ENCODE results near the gene CUL7.
"Not testable (repeated sequence)": the region's sequence is repeated elsewhere in the genome, so short reads cannot be mapped to it uniquely, and the experiment has no call there.

Gene CUL7

DNA sequence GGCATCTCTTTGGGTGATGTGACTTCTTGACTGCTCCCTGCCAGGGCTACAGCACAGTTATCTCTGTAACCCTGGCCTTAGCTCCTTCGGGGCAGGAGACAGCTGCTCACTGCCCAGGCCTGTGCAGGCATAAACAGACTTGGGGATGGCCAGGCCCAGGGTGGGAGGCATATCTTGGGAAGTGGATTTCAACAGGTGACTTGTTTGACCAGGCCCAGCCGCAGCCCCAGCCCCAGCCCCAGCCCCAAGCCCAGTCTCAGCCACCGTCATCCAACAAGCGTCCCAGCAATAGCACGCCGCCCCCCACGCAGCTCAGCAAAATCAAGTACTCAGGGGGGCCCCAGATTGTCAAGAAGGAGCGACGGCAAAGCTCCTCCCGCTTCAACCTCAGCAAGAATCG, 47.4 kb downstream of the CUL7 start:
- no peaks in the 10 kb centered on the region for H3F3A ChIP-seq (ENCODE audit: low read depth)
- H3K9me2 ChIP-seq (replicated peaks; ENCODE audit: low read depth, low read length) = no peaks in the 10 kb centered on the region
- H3K9ac ChIP-seq (ENCODE audit: low read depth, low read length, poor library complexity, severe bottlenecking) = no peak overlapping the region
- TF ChIP-seq, protein P1, sequence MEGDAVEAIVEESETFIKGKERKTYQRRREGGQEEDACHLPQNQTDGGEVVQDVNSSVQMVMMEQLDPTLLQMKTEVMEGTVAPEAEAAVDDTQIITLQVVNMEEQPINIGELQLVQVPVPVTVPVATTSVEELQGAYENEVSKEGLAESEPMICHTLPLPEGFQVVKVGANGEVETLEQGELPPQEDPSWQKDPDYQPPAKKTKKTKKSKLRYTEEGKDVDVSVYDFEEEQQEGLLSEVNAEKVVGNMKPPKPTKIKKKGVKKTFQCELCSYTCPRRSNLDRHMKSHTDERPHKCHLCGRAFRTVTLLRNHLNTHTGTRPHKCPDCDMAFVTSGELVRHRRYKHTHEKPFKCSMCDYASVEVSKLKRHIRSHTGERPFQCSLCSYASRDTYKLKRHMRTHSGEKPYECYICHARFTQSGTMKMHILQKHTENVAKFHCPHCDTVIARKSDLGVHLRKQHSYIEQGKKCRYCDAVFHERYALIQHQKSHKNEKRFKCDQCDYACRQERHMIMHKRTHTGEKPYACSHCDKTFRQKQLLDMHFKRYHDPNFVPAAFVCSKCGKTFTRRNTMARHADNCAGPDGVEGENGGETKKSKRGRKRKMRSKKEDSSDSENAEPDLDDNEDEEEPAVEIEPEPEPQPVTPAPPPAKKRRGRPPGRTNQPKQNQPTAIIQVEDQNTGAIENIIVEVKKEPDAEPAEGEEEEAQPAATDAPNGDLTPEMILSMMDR (conservative IDR thresholded peaks at IDR 0.05; ENCODE audit: low read length) = no peak
- no peak for TF ChIP-seq EZH2phosphoT487 (IDR thresholded peaks at IDR 0.05; ENCODE audit: borderline replicate concordance)
- H3K4me3 ChIP-seq (ENCODE audit: low read length, poor library complexity, severe bottlenecking) = no peak overlapping the region
- H3K4me1 ChIP-seq (ENCODE audit: insufficient read depth, low read length, poor library complexity, severe bottlenecking) = no peaks in the 10 kb centered on the region
- H3K4me2 ChIP-seq (ENCODE audit: low read depth, low read length, poor library complexity, severe bottlenecking) = no peak overlapping the region
- no peaks in the 10 kb centered on the region for H4K20me1 ChIP-seq (ENCODE audit: insufficient read depth, low read length, poor library complexity, severe bottlenecking)
- H3K9me3 ChIP-seq (ENCODE audit: insufficient read depth, low read depth, low read length) = no peaks in the 10 kb centered on the region
- H3K79me2 ChIP-seq (ENCODE audit: insufficient read depth, low read length) = no peaks in the 10 kb centered on the region; the same call in 1 of the 2 replicates
- H3K36me3 ChIP-seq (ENCODE audit: insufficient read depth, low read length) = peaks cover 53% of the 10 kb centered on the region; the same call in 1 of the 2 replicates
- no peaks in the 10 kb centered on the region for H3K27me3 ChIP-seq (ENCODE audit: insufficient read depth, low read length, poor library complexity, severe bottlenecking)
- no peak overlapping the region for H2AFZ ChIP-seq (ENCODE audit: low read length)

DNA sequence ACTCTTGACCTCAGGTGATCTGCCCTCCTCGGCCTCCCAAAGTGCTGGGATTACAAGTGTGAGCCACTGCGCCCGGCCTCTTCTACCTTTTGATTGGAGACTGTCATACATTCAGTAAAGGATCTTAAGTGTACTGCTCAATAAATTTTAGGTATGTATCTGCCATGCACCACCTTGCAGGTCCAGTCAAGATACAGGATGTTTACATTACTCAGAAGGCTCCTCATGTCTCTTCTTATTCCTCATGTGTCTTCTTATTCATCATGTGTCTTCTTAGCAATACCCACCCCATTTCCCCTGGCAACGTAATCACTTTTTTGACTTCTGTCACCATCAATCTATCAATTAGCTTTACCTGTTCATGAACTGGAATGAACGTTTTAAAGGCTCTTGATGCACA, 47.8 kb downstream of the CUL7 start:
- no peak overlapping the region for H2AFZ ChIP-seq (ENCODE audit: low read length)
- no peaks in the 10 kb centered on the region for H3F3A ChIP-seq (ENCODE audit: low read depth)
- TF ChIP-seq, protein P1 (conservative IDR thresholded peaks at IDR 0.05; ENCODE audit: low read length) = no peak
- no peak for TF ChIP-seq EZH2phosphoT487 (IDR thresholded peaks at IDR 0.05; ENCODE audit: borderline replicate concordance)
- no peaks in the 10 kb centered on the region for H3K9me2 ChIP-seq (replicated peaks; ENCODE audit: low read depth, low read length)
- H3K79me2 ChIP-seq (ENCODE audit: insufficient read depth, low read length) = no peaks in the 10 kb centered on the region; the same call in 1 of the 2 replicates
- no peaks in the 10 kb centered on the region for H3K4me1 ChIP-seq (ENCODE audit: insufficient read depth, low read length, poor library complexity, severe bottlenecking)
- no peak overlapping the region for H3K4me2 ChIP-seq (ENCODE audit: low read depth, low read length, poor library complexity, severe bottlenecking)
- no peaks in the 10 kb centered on the region for H4K20me1 ChIP-seq (ENCODE audit: insufficient read depth, low read length, poor library complexity, severe bottlenecking)
- no peaks in the 10 kb centered on the region for H3K9me3 ChIP-seq (ENCODE audit: insufficient read depth, low read depth, low read length)
- H3K27me3 ChIP-seq (ENCODE audit: insufficient read depth, low read length, poor library complexity, severe bottlenecking) = no peaks in the 10 kb centered on the region
- no peak overlapping the region for H3K4me3 ChIP-seq (ENCODE audit: low read length, poor library complexity, severe bottlenecking)
- H3K9ac ChIP-seq (ENCODE audit: low read depth, low read length, poor library complexity, severe bottlenecking) = no peak overlapping the region
- peaks cover 49% of the 10 kb centered on the region; the same call in 1 of the 2 replicates for H3K36me3 ChIP-seq (ENCODE audit: insufficient read depth, low read length)

DNA sequence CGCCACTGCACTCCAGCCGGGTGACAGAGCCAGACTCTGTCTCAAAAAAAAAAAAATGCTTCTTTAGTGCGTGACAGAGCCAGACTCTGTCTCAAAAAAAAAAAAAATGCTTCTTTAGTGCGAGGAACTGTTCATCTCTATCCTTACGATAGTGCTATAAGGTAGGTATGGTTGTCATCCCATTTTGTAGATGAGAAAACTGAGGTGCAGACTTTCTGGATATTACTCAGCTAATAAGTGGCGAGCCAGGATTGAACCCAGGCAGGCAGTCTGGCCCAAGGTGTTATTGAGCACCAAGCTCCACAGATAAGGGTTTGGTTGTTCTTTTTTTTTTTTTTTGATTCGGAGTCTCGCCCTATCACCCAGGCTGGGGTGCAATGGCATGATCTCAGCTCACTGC, 51.8 kb downstream of the CUL7 start:
- Histone ChIP-seq H3K9ac (ENCODE audit: low read depth, low read length, poor library complexity, severe bottlenecking) (no peak overlapping the region), H3K4me2 (ENCODE audit: low read depth, low read length, poor library complexity, severe bottlenecking) (no peak overlapping the region), H3K27me3 (ENCODE audit: insufficient read depth, low read length, poor library complexity, severe bottlenecking) (no peaks in the 10 kb centered on the region), H3K79me2 (ENCODE audit: insufficient read depth, low read length) (no peaks in the 10 kb centered on the region), H3K9me2 (replicated peaks; ENCODE audit: low read depth, low read length) (no peaks in the 10 kb centered on the region), H2AFZ (ENCODE audit: low read length) (no peak overlapping the region), H3K4me3 (ENCODE audit: low read length, poor library complexity, severe bottlenecking) (no peak overlapping the region), H3K4me1 (ENCODE audit: insufficient read depth, low read length, poor library complexity, severe bottlenecking) (no peaks in the 10 kb centered on the region), H4K20me1 (ENCODE audit: insufficient read depth, low read length, poor library complexity, severe bottlenecking) (no peaks in the 10 kb centered on the region), H3F3A (ENCODE audit: low read depth) (no peaks in the 10 kb centered on the region), H3K36me3 (ENCODE audit: insufficient read depth, low read length) (peaks cover 9% of the 10 kb centered on the region; the same call in 1 of the 2 replicates), H3K9me3 (ENCODE audit: insufficient read depth, low read depth, low read length) (no peaks in the 10 kb centered on the region)
- no peak for TF ChIP-seq EZH2phosphoT487 (IDR thresholded peaks at IDR 0.05; ENCODE audit: borderline replicate concordance)
- TF ChIP-seq, protein P1 (conservative IDR thresholded peaks at IDR 0.05; ENCODE audit: low read length) = no peak

DNA sequence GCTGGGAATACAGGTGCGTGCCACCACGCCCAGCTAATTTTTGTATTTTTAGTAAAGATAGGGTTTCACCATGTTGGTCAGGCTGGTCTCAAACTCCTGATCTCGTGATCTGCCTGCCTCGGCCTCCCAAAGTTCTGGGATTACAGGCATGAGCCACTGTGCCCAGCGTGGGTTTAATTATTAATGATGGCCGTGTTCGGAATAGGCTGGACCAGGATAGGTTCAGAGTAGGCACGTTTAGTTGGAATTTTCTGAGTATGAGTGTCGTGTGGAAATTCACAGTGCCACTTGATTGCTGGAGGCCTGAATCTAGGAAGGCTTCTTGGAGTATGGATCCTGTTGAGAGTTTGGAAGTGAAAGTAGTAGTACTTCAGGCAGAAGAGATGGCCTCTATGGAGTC, 55.4 kb downstream of the CUL7 start:
- not testable (repeated sequence) for H4K20me1 ChIP-seq (ENCODE audit: insufficient read depth, low read length, poor library complexity, severe bottlenecking); H3K9me3 ChIP-seq (ENCODE audit: insufficient read depth, low read depth, low read length); H3K9me2 ChIP-seq (replicated peaks; ENCODE audit: low read depth, low read length); H3K79me2 ChIP-seq (ENCODE audit: insufficient read depth, low read length); H3K36me3 ChIP-seq (ENCODE audit: insufficient read depth, low read length); H3K4me1 ChIP-seq (ENCODE audit: insufficient read depth, low read length, poor library complexity, severe bottlenecking); H3F3A ChIP-seq (ENCODE audit: low read depth); H3K27me3 ChIP-seq (ENCODE audit: insufficient read depth, low read length, poor library complexity, severe bottlenecking); H3K4me3 ChIP-seq (ENCODE audit: low read length, poor library complexity, severe bottlenecking); H2AFZ ChIP-seq (ENCODE audit: low read length); H3K4me2 ChIP-seq (ENCODE audit: low read depth, low read length, poor library complexity, severe bottlenecking); H3K9ac ChIP-seq (ENCODE audit: low read depth, low read length, poor library complexity, severe bottlenecking)
